Neural cell (in vitro differentiated cells): ENCODE measurements around the gene GNAT3. TPM values are rescaled to one million over a fixed set of nuclear protein-coding genes. Genes with fewer than 3 reads are reported as not detected.

Source experiments
- H2AFZ ChIP-seq: fragments of 200-600, 300-800 bp; sonication (generic), shearing (Covaris generic); 2 replicates; pipeline ENCODE4 v1.6.0; 2014; ENCODE audit warnings: low read depth, mild to moderate bottlenecking, antibody characterized with exemption, low read length, moderate library complexity
- H3F3A ChIP-seq: fragments of 200-600 bp; shearing (Covaris generic); 2 replicates; pipeline ENCODE4 v1.6.1; 2016; ENCODE audit warnings: mild to moderate bottlenecking, moderate library complexity, mixed read lengths, antibody characterized with exemption, low read length; ENCODE audit not compliant: insufficient read depth, poor library complexity, severe bottlenecking
- H3K27ac ChIP-seq: fragments of 200-600, 300-800 bp; sonication (generic), shearing (Covaris generic); 2 replicates; pipeline ENCODE4 v1.5.1; 2014; ENCODE audit warnings: mild to moderate bottlenecking, low read length, moderate library complexity
- H3K27me3 ChIP-seq: fragments of 300-800, 200-600 bp; sonication (generic), shearing (Covaris generic); 2 replicates; pipeline ENCODE4 v1.6.0; 2014; ENCODE audit warnings: mild to moderate bottlenecking, low read depth, low read length, moderate library complexity; ENCODE audit not compliant: insufficient read depth
- H3K36me3 ChIP-seq: fragments of 300-800, 200-600 bp; sonication (generic), shearing (Covaris generic); 2 replicates; pipeline ENCODE4 v1.5.1; 2014; ENCODE audit warnings: mild to moderate bottlenecking, antibody characterized with exemption, low read length, moderate library complexity; ENCODE audit not compliant: insufficient read depth
- H3K4me2 ChIP-seq: fragments of 300-800, 200-600 bp; sonication (generic), shearing (Covaris generic); 2 replicates; pipeline ENCODE4 v1.6.0; 2014; ENCODE audit warnings: mild to moderate bottlenecking, low read length
- H3K4me3 ChIP-seq: fragments of 300-800, 200-600 bp; sonication (generic), shearing (Covaris generic); 2 replicates; pipeline ENCODE4 v1.5.1; 2014; ENCODE audit warnings: mild to moderate bottlenecking, low read length, moderate library complexity
- H3K79me2 ChIP-seq: fragments of 200-600 bp; shearing (Covaris generic); replicated peaks from 2 replicates; pipeline ENCODE4 v1.6.0; 2014; ENCODE audit warnings: mild to moderate bottlenecking, low read length, moderate library complexity; ENCODE audit not compliant: insufficient read depth
- H3K9ac ChIP-seq: fragments of 300-800, 200-600 bp; sonication (generic), shearing (Covaris generic); 2 replicates; pipeline ENCODE4 v1.6.1; 2016; ENCODE audit warnings: mild to moderate bottlenecking, low read length, mixed read lengths
- H3K9me2 ChIP-seq: fragments of 200-600 bp; shearing (Covaris generic); 2 replicates; pipeline ENCODE4 v1.6.1; 2016; ENCODE audit warnings: mild to moderate bottlenecking, low read length, mixed read lengths; ENCODE audit not compliant: insufficient read depth
- H3K9me3 ChIP-seq: fragments of 200-600, 300-800 bp; sonication (generic), shearing (Covaris generic); 2 replicates; pipeline ENCODE4 v1.6.1; 2016; ENCODE audit warnings: mild to moderate bottlenecking, mixed run types, low read length, moderate library complexity, mixed read lengths
- H4K20me1 ChIP-seq: fragments of 200-600 bp; shearing (Covaris generic); 2 replicates; pipeline ENCODE4 v1.6.1; 2016; ENCODE audit warnings: mild to moderate bottlenecking, mixed run types; ENCODE audit not compliant: insufficient read depth
- EP300 ChIP-seq: fragments of 450-650 bp; conservative IDR thresholded peaks from 2 replicates; pipeline ENCODE4 v1.6.1; 2014; ENCODE audit warnings: antibody characterized with exemption, mild to moderate bottlenecking, moderate library complexity; ENCODE audit not compliant: poor library complexity, severe bottlenecking
- EZH2 ChIP-seq: fragments of 200-600, 300-800 bp; shearing (Covaris generic), sonication (generic); IDR thresholded peaks from 2 replicates; pipeline ENCODE4 v1.6.1; 2014; ENCODE audit warnings: antibody characterized with exemption, low read length, borderline replicate concordance, mild to moderate bottlenecking; ENCODE audit not compliant: insufficient read depth, poor library complexity, severe bottlenecking
- MXI1 ChIP-seq: fragments of 450-650 bp; conservative IDR thresholded peaks from 2 replicates; pipeline ENCODE4 v1.6.1; 2014; ENCODE audit warnings: antibody characterized with exemption, mild to moderate bottlenecking; ENCODE audit not compliant: poor library complexity, severe bottlenecking
- POLR2AphosphoS5 ChIP-seq: IDR thresholded peaks from 2 replicates; pipeline ENCODE4 v1.6.1; 2012
- RAD21 ChIP-seq: fragments of 450-650 bp; conservative IDR thresholded peaks from 2 replicates; pipeline ENCODE4 v1.6.1; 2014; ENCODE audit warnings: antibody characterized with exemption, mild to moderate bottlenecking, moderate library complexity
- SMC3 ChIP-seq: fragments of 450-650 bp; conservative IDR thresholded peaks from 2 replicates; pipeline ENCODE4 v1.6.1; 2014; ENCODE audit warnings: antibody characterized with exemption, mild to moderate bottlenecking, moderate library complexity; ENCODE audit not compliant: poor library complexity
- TAF1 ChIP-seq: IDR thresholded peaks from 2 replicates; pipeline ENCODE4 v1.6.1; 2012; ENCODE audit warnings: low read depth
- polyA plus RNA-seq: library from polyadenylated mRNA; depleted of rRNA; stranded (reverse); fragments of >200 nt; gene quantifications from 2 replicates; pipeline ENCODE4 v1.2.3, GENCODE V29; 2014
- TF ChIP-seq, protein P1 (sequence below): fragments of 450-650 bp; IDR thresholded peaks from 2 replicates; pipeline ENCODE4 v1.5.1; 2014; ENCODE audit warnings: antibody characterized with exemption, mild to moderate bottlenecking, moderate library complexity; ENCODE audit not compliant: poor library complexity, severe bottlenecking
- TF ChIP-seq, protein P2 (sequence below): IDR thresholded peaks from 2 replicates; pipeline ENCODE4 v1.6.1; 2012; ENCODE audit warnings: borderline replicate concordance

The GNAT3 gene
- polyA plus RNA-seq, 1 donor from 2014 or later: not detected

DNA sequence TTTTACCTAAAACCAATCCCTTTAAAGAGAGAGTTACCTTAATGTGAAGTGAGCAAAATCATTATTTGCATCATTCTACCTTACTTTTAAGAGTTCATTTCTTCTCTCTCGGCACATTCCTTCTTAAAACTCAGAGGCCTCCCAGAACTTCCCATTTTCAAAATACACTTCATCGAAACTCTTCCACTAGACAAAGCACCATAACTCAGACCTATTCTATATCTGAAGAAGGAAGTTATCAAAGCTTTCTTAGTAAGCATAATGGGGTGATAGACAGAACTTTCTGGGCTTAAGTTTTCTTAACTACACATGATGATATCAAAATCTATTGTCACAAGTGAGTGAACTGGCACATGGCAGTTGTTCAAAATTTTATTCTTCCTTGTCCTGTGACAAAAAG lies 24.6 kb upstream of the GNAT3 start:
- Histone ChIP-seq H2AFZ (no peak overlapping the region), H3K4me3 (no peak overlapping the region), H3K9ac (no peak overlapping the region), H3K36me3 (no peaks in the 10 kb centered on the region), H3F3A (no peaks in the 10 kb centered on the region), H3K9me2 (no peaks in the 10 kb centered on the region), H3K4me2 (no peak overlapping the region), H3K79me2 (no peaks in the 10 kb centered on the region), H3K9me3 (no peaks in the 10 kb centered on the region), H4K20me1 (no peaks in the 10 kb centered on the region), H3K27ac (no peak overlapping the region), H3K27me3 (no peaks in the 10 kb centered on the region)
- TF ChIP-seq, protein P1, sequence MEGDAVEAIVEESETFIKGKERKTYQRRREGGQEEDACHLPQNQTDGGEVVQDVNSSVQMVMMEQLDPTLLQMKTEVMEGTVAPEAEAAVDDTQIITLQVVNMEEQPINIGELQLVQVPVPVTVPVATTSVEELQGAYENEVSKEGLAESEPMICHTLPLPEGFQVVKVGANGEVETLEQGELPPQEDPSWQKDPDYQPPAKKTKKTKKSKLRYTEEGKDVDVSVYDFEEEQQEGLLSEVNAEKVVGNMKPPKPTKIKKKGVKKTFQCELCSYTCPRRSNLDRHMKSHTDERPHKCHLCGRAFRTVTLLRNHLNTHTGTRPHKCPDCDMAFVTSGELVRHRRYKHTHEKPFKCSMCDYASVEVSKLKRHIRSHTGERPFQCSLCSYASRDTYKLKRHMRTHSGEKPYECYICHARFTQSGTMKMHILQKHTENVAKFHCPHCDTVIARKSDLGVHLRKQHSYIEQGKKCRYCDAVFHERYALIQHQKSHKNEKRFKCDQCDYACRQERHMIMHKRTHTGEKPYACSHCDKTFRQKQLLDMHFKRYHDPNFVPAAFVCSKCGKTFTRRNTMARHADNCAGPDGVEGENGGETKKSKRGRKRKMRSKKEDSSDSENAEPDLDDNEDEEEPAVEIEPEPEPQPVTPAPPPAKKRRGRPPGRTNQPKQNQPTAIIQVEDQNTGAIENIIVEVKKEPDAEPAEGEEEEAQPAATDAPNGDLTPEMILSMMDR: no peak
- no peak for TF ChIP-seq MXI1
- TF ChIP-seq POLR2AphosphoS5: no peak
- TF ChIP-seq TAF1: no peak
- no peak for TF ChIP-seq SMC3
- TF ChIP-seq EZH2: no peak
- no peak for TF ChIP-seq RAD21
- no peak for TF ChIP-seq EP300
- TF ChIP-seq, protein P2, sequence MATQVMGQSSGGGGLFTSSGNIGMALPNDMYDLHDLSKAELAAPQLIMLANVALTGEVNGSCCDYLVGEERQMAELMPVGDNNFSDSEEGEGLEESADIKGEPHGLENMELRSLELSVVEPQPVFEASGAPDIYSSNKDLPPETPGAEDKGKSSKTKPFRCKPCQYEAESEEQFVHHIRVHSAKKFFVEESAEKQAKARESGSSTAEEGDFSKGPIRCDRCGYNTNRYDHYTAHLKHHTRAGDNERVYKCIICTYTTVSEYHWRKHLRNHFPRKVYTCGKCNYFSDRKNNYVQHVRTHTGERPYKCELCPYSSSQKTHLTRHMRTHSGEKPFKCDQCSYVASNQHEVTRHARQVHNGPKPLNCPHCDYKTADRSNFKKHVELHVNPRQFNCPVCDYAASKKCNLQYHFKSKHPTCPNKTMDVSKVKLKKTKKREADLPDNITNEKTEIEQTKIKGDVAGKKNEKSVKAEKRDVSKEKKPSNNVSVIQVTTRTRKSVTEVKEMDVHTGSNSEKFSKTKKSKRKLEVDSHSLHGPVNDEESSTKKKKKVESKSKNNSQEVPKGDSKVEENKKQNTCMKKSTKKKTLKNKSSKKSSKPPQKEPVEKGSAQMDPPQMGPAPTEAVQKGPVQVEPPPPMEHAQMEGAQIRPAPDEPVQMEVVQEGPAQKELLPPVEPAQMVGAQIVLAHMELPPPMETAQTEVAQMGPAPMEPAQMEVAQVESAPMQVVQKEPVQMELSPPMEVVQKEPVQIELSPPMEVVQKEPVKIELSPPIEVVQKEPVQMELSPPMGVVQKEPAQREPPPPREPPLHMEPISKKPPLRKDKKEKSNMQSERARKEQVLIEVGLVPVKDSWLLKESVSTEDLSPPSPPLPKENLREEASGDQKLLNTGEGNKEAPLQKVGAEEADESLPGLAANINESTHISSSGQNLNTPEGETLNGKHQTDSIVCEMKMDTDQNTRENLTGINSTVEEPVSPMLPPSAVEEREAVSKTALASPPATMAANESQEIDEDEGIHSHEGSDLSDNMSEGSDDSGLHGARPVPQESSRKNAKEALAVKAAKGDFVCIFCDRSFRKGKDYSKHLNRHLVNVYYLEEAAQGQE: no peak

- Histone ChIP-seq H2AFZ (no peak overlapping the region), H3K27ac (no peak overlapping the region), H4K20me1 (no peaks in the 10 kb centered on the region), H3K4me3 (no peak overlapping the region), H3K79me2 (no peaks in the 10 kb centered on the region), H3K27me3 (no peaks in the 10 kb centered on the region), H3K9me2 (no peaks in the 10 kb centered on the region), H3K9ac (no peak overlapping the region), H3F3A (no peaks in the 10 kb centered on the region), H3K9me3 (no peaks in the 10 kb centered on the region), H3K36me3 (no peaks in the 10 kb centered on the region), H3K4me2 (no peak overlapping the region)
- TF ChIP-seq, protein P2: no peak
- TF ChIP-seq POLR2AphosphoS5 (no peak), MXI1 (no peak), RAD21 (no peak), TAF1 (no peak), EP300 (no peak)
Measured at GRCh38 chr7:80533287-80533686, 21.4 kb upstream of the GNAT3 start.
